Tibial nerve (tissue), 4 donors: ENCODE measurements around the gene YIPF7.

Source experiments
- CTCF ChIP-seq, 5 experiments: fragments of 200-600 bp in 3 of 5; fragments of 450-650 bp in 2 of 5; sonication (generic) in 3 of 5; IDR thresholded peaks; one replicate each; pipeline ENCODE4 v1.5.1; 2016 to 2019; ENCODE audit warnings: antibody characterized with exemption in 5 of 5, mild to moderate bottlenecking in 3 of 5, moderate library complexity in 2 of 5
- EP300 ChIP-seq, 2 donors: sonication (generic); formaldehyde crosslinking; IDR thresholded peaks; one replicate each; pipeline ENCODE4 v1.6.1; 2017; ENCODE audit warnings: antibody characterized with exemption in 2 of 2, mild to moderate bottlenecking in 1 of 2
- POLR2A ChIP-seq, 2 donors: fragments of 450-650 bp; IDR thresholded peaks; one replicate each; pipeline ENCODE4 v1.6.1; 2017; ENCODE audit warnings: antibody characterized with exemption in 2 of 2, mild to moderate bottlenecking in 2 of 2, moderate library complexity in 2 of 2

DNA sequence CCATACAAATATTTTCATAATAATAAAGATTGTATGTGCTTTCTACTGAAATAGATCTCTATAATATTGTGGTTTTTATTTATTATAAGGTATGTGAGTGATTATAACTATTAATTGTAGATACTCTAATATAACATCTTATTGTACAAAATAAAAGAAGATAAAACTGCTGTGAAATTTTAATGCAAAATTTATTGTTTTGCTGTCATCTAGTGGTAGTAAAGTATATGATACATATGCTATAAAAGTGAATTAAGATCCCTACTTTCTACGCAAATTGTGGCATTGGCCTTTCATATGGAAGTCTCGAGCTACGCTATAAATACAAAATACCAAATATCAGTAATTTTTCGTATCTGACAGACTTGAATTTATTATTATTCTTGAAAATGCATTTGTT lies 19.3 kb downstream of the YIPF7 start:
- TF ChIP-seq CTCF (IDR thresholded peaks at IDR 0.05) (no peak), POLR2A (IDR thresholded peaks at IDR 0.05) (no peak), EP300 (IDR thresholded peaks at IDR 0.05) (no peak)
